ENCODE results near the gene LGALS12.

- TF ChIP-seq CTCF (IDR thresholded peaks at IDR 0.05) (no peak), POLR2A (IDR thresholded peaks at IDR 0.05) (no peak)
These were observed 4.6 kb upstream of the LGALS12 start for GRCh38 chr11:63501236-63501635.
